Parathyroid adenoma (tissue), 2 donors: Measurements from ENCODE around the gene ALDH1A1.

ENCODE experiments used
- H2AFZ ChIP-seq: fragments of 300-600 bp; sonication (generic); one replicate; pipeline ENCODE4 v1.7.0; 2017; ENCODE audit warnings: antibody characterized with exemption, mild to moderate bottlenecking
- H3K27ac ChIP-seq: fragments of 300-600 bp; sonication (generic); one replicate; pipeline ENCODE4 v1.7.0; 2017
- H3K27me3 ChIP-seq: fragments of 300-600 bp; sonication (generic); one replicate; pipeline ENCODE4 v1.7.0; 2017; ENCODE audit warnings: low read length; ENCODE audit not compliant: control insufficient read depth, insufficient read depth
- H3K36me3 ChIP-seq: fragments of 300-600 bp; sonication (generic); one replicate; pipeline ENCODE4 v1.7.0; 2017; ENCODE audit warnings: low read length; ENCODE audit not compliant: control insufficient read depth, insufficient read depth
- H3K4me1 ChIP-seq: fragments of 300-600 bp; sonication (generic); one replicate; pipeline ENCODE4 v1.7.0; 2017; ENCODE audit warnings: control low read depth
- H3K4me2 ChIP-seq: fragments of 300-600 bp; sonication (generic); one replicate; pipeline ENCODE4 v1.7.0; 2017; ENCODE audit warnings: low read length
- H3K4me3 ChIP-seq: fragments of 300-600 bp; sonication (generic); one replicate; pipeline ENCODE4 v1.7.0; 2017; ENCODE audit warnings: low read depth, low read length
- H3K79me2 ChIP-seq: fragments of 300-600 bp; sonication (generic); one replicate; pipeline ENCODE4 v1.7.0; 2017; ENCODE audit warnings: control low read depth
- H3K9ac ChIP-seq: fragments of 300-600 bp; sonication (generic); one replicate; pipeline ENCODE4 v1.7.0; 2017; ENCODE audit warnings: mild to moderate bottlenecking
- H3K9me3 ChIP-seq: fragments of 300-600 bp; sonication (generic); one replicate; pipeline ENCODE4 v1.7.0; 2017; ENCODE audit warnings: low read length; ENCODE audit not compliant: control insufficient read depth
- TF ChIP-seq, protein P1 (sequence below): fragments of 300-600 bp; sonication (generic); IDR thresholded peaks from one replicate; pipeline ENCODE4 v1.7.0; 2017; ENCODE audit warnings: antibody characterized with exemption, mild to moderate bottlenecking
- donor health status: primary hyperparathyroidism.

ALDH1A1 gene

DNA sequence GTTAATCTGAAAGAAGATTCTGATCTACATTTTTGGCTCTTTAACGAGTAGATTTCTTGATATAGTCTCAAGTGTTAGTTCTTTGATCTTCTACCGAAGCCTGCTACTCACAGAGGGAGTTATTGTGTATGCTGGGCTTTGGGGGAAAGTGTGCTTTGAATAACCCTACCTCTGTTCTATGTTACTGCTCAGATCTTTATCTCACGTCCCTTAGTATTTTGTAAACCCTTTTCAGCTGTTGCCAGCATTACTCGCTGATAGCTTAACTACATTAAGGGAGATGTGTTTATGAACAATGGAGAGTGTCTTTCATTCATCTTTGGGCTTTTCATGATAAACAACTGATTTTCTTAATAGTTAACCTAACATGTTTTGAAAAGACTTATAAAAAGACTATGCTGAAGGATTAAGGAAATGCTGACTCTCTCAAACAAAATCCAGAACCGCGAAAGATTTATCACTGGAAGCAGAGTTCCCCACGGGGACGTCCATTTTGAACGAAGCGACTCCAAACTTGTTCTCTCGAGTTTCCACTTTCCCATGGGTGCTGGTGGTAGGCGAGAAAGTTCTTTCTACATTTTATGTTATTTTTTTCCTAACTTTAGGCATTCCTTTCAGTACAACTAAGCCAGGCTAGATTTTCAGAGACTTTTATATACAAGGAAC is 27.9 kb upstream of the ALDH1A1 start:
- TF ChIP-seq, protein P1, sequence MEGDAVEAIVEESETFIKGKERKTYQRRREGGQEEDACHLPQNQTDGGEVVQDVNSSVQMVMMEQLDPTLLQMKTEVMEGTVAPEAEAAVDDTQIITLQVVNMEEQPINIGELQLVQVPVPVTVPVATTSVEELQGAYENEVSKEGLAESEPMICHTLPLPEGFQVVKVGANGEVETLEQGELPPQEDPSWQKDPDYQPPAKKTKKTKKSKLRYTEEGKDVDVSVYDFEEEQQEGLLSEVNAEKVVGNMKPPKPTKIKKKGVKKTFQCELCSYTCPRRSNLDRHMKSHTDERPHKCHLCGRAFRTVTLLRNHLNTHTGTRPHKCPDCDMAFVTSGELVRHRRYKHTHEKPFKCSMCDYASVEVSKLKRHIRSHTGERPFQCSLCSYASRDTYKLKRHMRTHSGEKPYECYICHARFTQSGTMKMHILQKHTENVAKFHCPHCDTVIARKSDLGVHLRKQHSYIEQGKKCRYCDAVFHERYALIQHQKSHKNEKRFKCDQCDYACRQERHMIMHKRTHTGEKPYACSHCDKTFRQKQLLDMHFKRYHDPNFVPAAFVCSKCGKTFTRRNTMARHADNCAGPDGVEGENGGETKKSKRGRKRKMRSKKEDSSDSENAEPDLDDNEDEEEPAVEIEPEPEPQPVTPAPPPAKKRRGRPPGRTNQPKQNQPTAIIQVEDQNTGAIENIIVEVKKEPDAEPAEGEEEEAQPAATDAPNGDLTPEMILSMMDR = no peak

DNA sequence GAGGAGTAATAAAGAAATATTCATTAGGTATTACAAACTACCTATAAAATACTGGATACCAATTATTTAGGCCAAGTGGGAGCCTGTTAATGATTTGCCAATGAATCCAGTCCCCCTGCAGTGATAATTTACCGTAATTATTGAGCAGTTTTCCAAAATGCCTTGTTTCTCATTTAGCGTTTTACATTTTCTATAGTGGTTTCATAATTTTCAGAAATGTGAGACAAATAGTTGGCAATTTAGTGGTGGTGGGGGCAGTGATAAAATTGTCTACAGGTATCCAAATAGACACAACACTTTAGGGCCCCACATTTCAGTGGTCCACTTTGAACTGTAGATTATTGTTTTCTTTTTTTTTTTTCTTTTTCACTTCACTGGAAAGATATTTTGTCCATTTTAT is 27.3 kb upstream of the ALDH1A1 start:
- no peaks in the 10 kb centered on the region for H3K27me3 ChIP-seq
- no peak overlapping the region for H3K9ac ChIP-seq
- H3K79me2 ChIP-seq = no peaks in the 10 kb centered on the region
- TF ChIP-seq, protein P1 = no peak
- no peak overlapping the region for H3K4me2 ChIP-seq
- no peak overlapping the region for H3K4me3 ChIP-seq
- no peaks in the 10 kb centered on the region for H3K36me3 ChIP-seq
- no peaks in the 10 kb centered on the region for H3K4me1 ChIP-seq
- no peaks in the 10 kb centered on the region for H3K9me3 ChIP-seq
- H3K27ac ChIP-seq = no peak overlapping the region
- H2AFZ ChIP-seq = no peak overlapping the region

More for the DNA sequence above, 27.9 kb upstream of the ALDH1A1 start:
- Histone ChIP-seq H3K79me2 (no peaks in the 10 kb centered on the region), H3K4me2 (no peak overlapping the region), H3K9ac (no peak overlapping the region), H3K4me1 (no peaks in the 10 kb centered on the region), H2AFZ (no peak overlapping the region), H3K36me3 (no peaks in the 10 kb centered on the region), H3K27me3 (no peaks in the 10 kb centered on the region), H3K9me3 (no peaks in the 10 kb centered on the region), H3K27ac (no peak overlapping the region), H3K4me3 (no peak overlapping the region)

DNA sequence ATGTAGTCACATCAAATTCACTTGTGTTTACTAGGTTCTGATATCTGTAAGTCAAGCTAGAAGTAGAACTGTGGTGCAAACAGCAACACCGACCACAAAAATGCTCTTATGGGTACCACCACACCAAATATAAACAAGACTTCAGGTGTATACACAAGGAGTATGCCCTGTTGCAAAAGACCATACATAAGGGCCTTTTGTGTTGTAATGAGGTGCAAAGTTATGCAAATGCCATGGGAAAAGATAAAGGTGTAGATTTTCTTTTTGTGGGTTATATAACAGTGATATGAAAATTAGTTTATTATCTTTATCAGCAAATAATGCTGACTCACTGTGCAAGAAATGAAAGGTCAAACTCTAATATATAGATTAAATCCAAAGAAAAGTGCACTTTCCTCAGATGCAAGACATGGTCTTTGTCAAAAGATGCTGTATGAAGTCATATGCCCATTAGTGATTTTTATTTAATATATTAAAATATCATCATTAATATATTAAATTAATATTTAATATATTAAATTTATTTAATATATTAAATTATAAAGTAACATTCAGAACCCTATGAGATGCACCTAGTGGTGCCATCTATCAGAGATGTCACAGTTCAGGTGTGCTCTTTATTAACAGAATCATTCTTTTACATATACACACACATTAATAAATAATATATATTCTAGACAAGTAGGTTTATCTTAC is 26.7 kb upstream of the ALDH1A1 start:
- no peaks in the 10 kb centered on the region for H3K36me3 ChIP-seq
- H3K4me2 ChIP-seq = no peak overlapping the region
- no peaks in the 10 kb centered on the region for H3K27me3 ChIP-seq
- no peaks in the 10 kb centered on the region for H3K79me2 ChIP-seq
- H3K4me1 ChIP-seq = no peaks in the 10 kb centered on the region
- H3K9ac ChIP-seq = no peak overlapping the region
- H3K9me3 ChIP-seq = no peaks in the 10 kb centered on the region
- TF ChIP-seq, protein P1 = no peak
- no peak overlapping the region for H2AFZ ChIP-seq
- H3K27ac ChIP-seq = no peak overlapping the region
- no peak overlapping the region for H3K4me3 ChIP-seq

DNA sequence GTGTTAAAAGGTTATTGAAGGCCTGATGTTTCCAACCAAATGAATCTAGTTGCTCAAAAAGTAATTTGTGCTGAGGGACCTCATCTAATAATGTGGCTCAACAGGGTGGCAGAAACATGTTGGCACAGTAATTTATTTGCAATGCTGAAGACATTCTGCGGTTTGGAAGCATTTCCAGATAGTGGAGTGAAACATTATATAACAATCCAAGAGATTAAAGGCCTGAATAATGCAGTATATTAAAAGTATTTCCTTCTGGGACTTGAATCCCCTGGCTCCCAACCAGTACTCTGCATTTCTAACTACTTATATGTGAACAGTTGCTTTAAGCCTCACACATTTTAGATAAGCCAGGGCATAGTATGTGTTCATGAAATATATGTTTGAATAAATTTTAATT is 25.9 kb upstream of the ALDH1A1 start:
- H3K27ac ChIP-seq = no peak overlapping the region
- H3K4me3 ChIP-seq = no peak overlapping the region
- no peaks in the 10 kb centered on the region for H3K4me1 ChIP-seq
- H3K9me3 ChIP-seq = no peaks in the 10 kb centered on the region
- H2AFZ ChIP-seq = no peak overlapping the region
- no peak overlapping the region for H3K4me2 ChIP-seq
- no peaks in the 10 kb centered on the region for H3K27me3 ChIP-seq
- no peak overlapping the region for H3K9ac ChIP-seq
- TF ChIP-seq, protein P1 = no peak
- no peaks in the 10 kb centered on the region for H3K36me3 ChIP-seq
- H3K79me2 ChIP-seq = no peaks in the 10 kb centered on the region
